Astrocyte (in vitro differentiated cells and primary cell): ENCODE data around the gene TNIK.

Experiments
- EZH2 ChIP-seq: IDR thresholded peaks from 2 replicates; pipeline ENCODE4 v1.6.1; 2012; ENCODE audit warnings: mild to moderate bottlenecking, low read length, inconsistent platforms; ENCODE audit not compliant: insufficient read depth
- TF ChIP-seq, protein P1 (sequence below): IDR thresholded peaks from 2 replicates; pipeline ENCODE4 v1.5.1; 2011; ENCODE audit warnings: low read depth, mild to moderate bottlenecking, inconsistent platforms, low read length, moderate library complexity; ENCODE audit not compliant: insufficient read depth

- TF ChIP-seq, protein P1, sequence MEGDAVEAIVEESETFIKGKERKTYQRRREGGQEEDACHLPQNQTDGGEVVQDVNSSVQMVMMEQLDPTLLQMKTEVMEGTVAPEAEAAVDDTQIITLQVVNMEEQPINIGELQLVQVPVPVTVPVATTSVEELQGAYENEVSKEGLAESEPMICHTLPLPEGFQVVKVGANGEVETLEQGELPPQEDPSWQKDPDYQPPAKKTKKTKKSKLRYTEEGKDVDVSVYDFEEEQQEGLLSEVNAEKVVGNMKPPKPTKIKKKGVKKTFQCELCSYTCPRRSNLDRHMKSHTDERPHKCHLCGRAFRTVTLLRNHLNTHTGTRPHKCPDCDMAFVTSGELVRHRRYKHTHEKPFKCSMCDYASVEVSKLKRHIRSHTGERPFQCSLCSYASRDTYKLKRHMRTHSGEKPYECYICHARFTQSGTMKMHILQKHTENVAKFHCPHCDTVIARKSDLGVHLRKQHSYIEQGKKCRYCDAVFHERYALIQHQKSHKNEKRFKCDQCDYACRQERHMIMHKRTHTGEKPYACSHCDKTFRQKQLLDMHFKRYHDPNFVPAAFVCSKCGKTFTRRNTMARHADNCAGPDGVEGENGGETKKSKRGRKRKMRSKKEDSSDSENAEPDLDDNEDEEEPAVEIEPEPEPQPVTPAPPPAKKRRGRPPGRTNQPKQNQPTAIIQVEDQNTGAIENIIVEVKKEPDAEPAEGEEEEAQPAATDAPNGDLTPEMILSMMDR, result no peak
- TF ChIP-seq EZH2, result no peak
These were observed 211.0 kb downstream of the TNIK start for GRCh38 chr3:171249245-171249644.
